Uterus (tissue), 4 donors: ENCODE data around the gene GSS. TPM values are rescaled to one million over a fixed set of nuclear protein-coding genes. Genes with fewer than 3 reads are reported as not detected.

ENCODE experiments used
- DNase-seq, 2 donors: peaks; one replicate each; pipeline ENCODE4 v3.0.0-alpha.2; 2019 to 2020
- H3K27ac ChIP-seq, 2 donors: fragments of 200-600 bp; sonication (generic); 1 replicate in 1 of 2; 2 replicates in 1 of 2; pipeline ENCODE4 v1.5.1; 2016 to 2018
- H3K27me3 ChIP-seq, 2 donors: fragments of 200-600 bp; sonication (generic); one replicate each; pipeline ENCODE4 v1.5.1; 2018 to 2019; ENCODE audit warnings: control low read depth in 1 of 2
- H3K36me3 ChIP-seq, 2 donors: fragments of 200-600 bp; sonication (generic); one replicate each; pipeline ENCODE4 v1.5.1; 2019; ENCODE audit warnings: control low read depth in 1 of 2
- H3K4me1 ChIP-seq, 2 donors: fragments of 200-600 bp; sonication (generic); one replicate each; pipeline ENCODE4 v1.5.1; 2018 to 2019; ENCODE audit warnings: control low read depth in 1 of 2
- H3K4me3 ChIP-seq, 2 donors: fragments of 200-600 bp; sonication (generic); 1 replicate in 1 of 2; 2 replicates in 1 of 2; pipeline ENCODE4 v1.5.1; 2018 to 2019; ENCODE audit warnings: mild to moderate bottlenecking in 1 of 2
- H3K9me3 ChIP-seq, 2 donors: fragments of 200-600 bp; sonication (generic); one replicate each; pipeline ENCODE4 v1.5.1; 2019; ENCODE audit warnings: control low read depth in 1 of 2
- CTCF ChIP-seq, 4 experiments: fragments of 200-600 bp in 2 of 4; fragments of 450-650 bp in 2 of 4; sonication (generic) in 2 of 4; IDR thresholded peaks; one replicate each; pipeline ENCODE4 v1.5.1; 2016 to 2019; ENCODE audit warnings: antibody characterized with exemption in 4 of 4, mild to moderate bottlenecking in 2 of 4, moderate library complexity in 1 of 4
- POLR2A ChIP-seq, 2 donors: fragments of 450-650 bp; IDR thresholded peaks; one replicate each; pipeline ENCODE4 v1.6.1; 2016; ENCODE audit warnings: antibody characterized with exemption in 2 of 2, mild to moderate bottlenecking in 1 of 2, moderate library complexity in 1 of 2
- intact Hi-C: fragments of 100-400 bp; cut with DNase I; formaldehyde crosslinking; loops from one replicate; pipeline ENCODE4 v1.15.1; 2023; ENCODE audit warnings: low total_unique reads
- total RNA-seq, 4 donors: library from RNA; depleted of rRNA in 3 of 4; stranded (reverse); fragments of >200 nt in 3 of 4; gene quantifications; one replicate each; pipeline versions ENCODE4 v1.1.0 to v1.2.4, GENCODE V29; 2014 to 2023
- donor health status: DM: yes; HTN: yes; CAD: no.

The GSS gene
- total RNA-seq, 4 donors from 2014 or later = 3.8 to 47.2 (median 16.5) TPM

- intact Hi-C loops = no loop called here
- Histone ChIP-seq H3K4me3 (no peak overlapping the region), H3K9me3 (no peaks in the 10 kb centered on the region), H3K4me1 (no peaks in the 10 kb centered on the region), H3K27me3 (no peaks in the 10 kb centered on the region), H3K36me3 (no peaks in the 10 kb centered on the region), H3K27ac (no peak overlapping the region)
- DNase-seq = no peak
- TF ChIP-seq CTCF (IDR thresholded peaks at IDR 0.05) = no peak
- no peak for TF ChIP-seq POLR2A (IDR thresholded peaks at IDR 0.05)
Observed at GRCh38 chr20:34999021-34999451, 43.4 kb upstream of the GSS start.

GRCh38 chr20:34998331-34998950 lies 42.8 kb upstream of the GSS start:
- H3K27ac ChIP-seq = no peak overlapping the region
- H3K4me1 ChIP-seq = no peaks in the 10 kb centered on the region
- TF ChIP-seq CTCF (IDR thresholded peaks at IDR 0.05) = no peak
- no peak for TF ChIP-seq POLR2A (IDR thresholded peaks at IDR 0.05)
- no peak overlapping the region for H3K4me3 ChIP-seq
- no peaks in the 10 kb centered on the region for H3K27me3 ChIP-seq
- intact Hi-C loops = no loop called here
- H3K9me3 ChIP-seq = no peaks in the 10 kb centered on the region
- no peaks in the 10 kb centered on the region for H3K36me3 ChIP-seq
- no peak for DNase-seq

GRCh38 chr20:34997774-34998173 lies 42.2 kb upstream of the GSS start:
- H3K27ac ChIP-seq = no peak overlapping the region
- H3K27me3 ChIP-seq = no peaks in the 10 kb centered on the region
- intact Hi-C loops = no loop called here
- no peaks in the 10 kb centered on the region for H3K4me1 ChIP-seq
- no peak for DNase-seq
- no peaks in the 10 kb centered on the region for H3K36me3 ChIP-seq
- H3K9me3 ChIP-seq = no peaks in the 10 kb centered on the region
- no peak overlapping the region for H3K4me3 ChIP-seq
- TF ChIP-seq CTCF (IDR thresholded peaks at IDR 0.05) = no peak
- TF ChIP-seq POLR2A (IDR thresholded peaks at IDR 0.05) = no peak

GRCh38 chr20:34997131-34997561 lies 41.5 kb upstream of the GSS start:
- no peak overlapping the region for H3K4me3 ChIP-seq
- no peaks in the 10 kb centered on the region for H3K27me3 ChIP-seq
- TF ChIP-seq POLR2A (IDR thresholded peaks at IDR 0.05) (no peak), CTCF (IDR thresholded peaks at IDR 0.05) (peak in 2 of 4 experiments; percentile 6)
- H3K27ac ChIP-seq = no peak overlapping the region
- no peaks in the 10 kb centered on the region for H3K9me3 ChIP-seq
- peak; percentile 20 to 60 for DNase-seq
- no peaks in the 10 kb centered on the region for H3K36me3 ChIP-seq
- intact Hi-C loops = no loop called here
- H3K4me1 ChIP-seq = no peaks in the 10 kb centered on the region

- no peaks in the 10 kb centered on the region for H3K4me1 ChIP-seq
- no peaks in the 10 kb centered on the region for H3K27me3 ChIP-seq
- intact Hi-C loops = no loop called here
- no peak overlapping the region for H3K27ac ChIP-seq
- H3K9me3 ChIP-seq = no peaks in the 10 kb centered on the region
- no peaks in the 10 kb centered on the region for H3K36me3 ChIP-seq
- H3K4me3 ChIP-seq = no peak overlapping the region
- DNase-seq = no peak
- TF ChIP-seq CTCF (IDR thresholded peaks at IDR 0.05) (no peak), POLR2A (IDR thresholded peaks at IDR 0.05) (no peak)
Observed at GRCh38 chr20:34996243-34997028, 40.8 kb upstream of the GSS start.
